Adrenal gland (tissue), 5 donors: ENCODE data around the gene ETFA.

Experiments used
- CTCF ChIP-seq, 6 experiments: fragments of 450-650 bp in 4 of 6; fragments of 200-600 bp in 2 of 6; sonication (generic) in 1 of 6; IDR thresholded peaks; 1 replicate in 5 of 6; 2 replicates in 1 of 6; pipeline versions ENCODE4 v1.5.1 to v1.8.0; 2016 to 2021; ENCODE audit warnings: antibody characterized with exemption in 6 of 6, mild to moderate bottlenecking in 2 of 6, moderate library complexity in 1 of 6
- POLR2A ChIP-seq, 2 donors: fragments of 450-650 bp; IDR thresholded peaks; one replicate each; pipeline ENCODE4 v1.6.1; 2017; ENCODE audit warnings: antibody characterized with exemption in 2 of 2, mild to moderate bottlenecking in 2 of 2, moderate library complexity in 1 of 2
- donor health status: DM: no; HTN: no; CAD: no.

GRCh38 chr15:76217882-76218217 lies 93.4 kb downstream of the ETFA start:
- TF ChIP-seq POLR2A (IDR thresholded peaks at IDR 0.05) (no peak), CTCF (IDR thresholded peaks at IDR 0.05) (no peak)
